Small intestine (tissue), 7 donors: ENCODE measurements around the gene DEXI. TPM values are rescaled to one million over a fixed set of nuclear protein-coding genes. Genes with fewer than 3 reads are reported as not detected.

Source experiments
- DNase-seq, 2 donors: peaks; one replicate each; pipeline versions ENCODE4 v3.0.0 to v3.0.0-alpha.2; 2013
- FAIRE-seq: peaks from 2 replicates; lab custom pipeline; 2012; peaks lifted over from hg19 to GRCh38; lab: Jason Lieb, UNC
- H3K27ac ChIP-seq, 3 donors: one replicate each; pipeline ENCODE4 v1.5.1; 2013; ENCODE audit warnings: low read length in 2 of 3, mild to moderate bottlenecking in 2 of 3, control low read depth in 1 of 3, inconsistent platforms in 1 of 3, low read depth in 1 of 3, moderate library complexity in 1 of 3
- H3K27me3 ChIP-seq, 3 donors: one replicate each; pipeline ENCODE4 v1.6.1; 2013; ENCODE audit warnings: low read length in 3 of 3, inconsistent platforms in 1 of 3; ENCODE audit not compliant: control insufficient read depth in 3 of 3, insufficient read depth in 3 of 3
- H3K36me3 ChIP-seq, 3 donors: one replicate each; pipeline ENCODE4 v1.6.1; 2013; ENCODE audit warnings: low read length in 3 of 3, inconsistent platforms in 1 of 3, low read depth in 1 of 3, mild to moderate bottlenecking in 1 of 3, moderate library complexity in 1 of 3; ENCODE audit not compliant: control insufficient read depth in 3 of 3, insufficient read depth in 2 of 3
- H3K4me1 ChIP-seq, 3 donors: one replicate each; pipeline ENCODE4 v1.6.1; 2013; ENCODE audit warnings: low read length in 2 of 3, inconsistent platforms in 1 of 3, low read depth in 1 of 3, mild to moderate bottlenecking in 1 of 3, moderate library complexity in 1 of 3; ENCODE audit not compliant: control insufficient read depth in 3 of 3, insufficient read depth in 2 of 3
- H3K4me3 ChIP-seq, 3 donors: one replicate each; pipeline ENCODE4 v1.5.1; 2013; ENCODE audit warnings: low read length in 3 of 3, control low read depth in 1 of 3, inconsistent platforms in 1 of 3, low read depth in 1 of 3, mild to moderate bottlenecking in 1 of 3, moderate library complexity in 1 of 3
- H3K9me3 ChIP-seq, 2 donors: one replicate each; pipeline ENCODE4 v1.6.1; 2013; ENCODE audit warnings: low read depth in 1 of 2, low read length in 1 of 2; ENCODE audit not compliant: control insufficient read depth in 2 of 2, insufficient read depth in 1 of 2
- WGBS, 3 donors: extraction: QIAGEN DNeasy Blood & Tissue Kit; methylation state at CpG; one replicate each; pipeline ENCODE4 v1.1.7; 2013; 5-methylcytosine and 5-hydroxymethylcytosine counted together
- polyA plus RNA-seq, 4 donors: library from polyadenylated mRNA; stranded (reverse) in 3 of 4; unstranded in 1 of 4; fragments of 200-250 nt in 3 of 4; fragments of 120-200 nt in 1 of 4; gene quantifications; one replicate each; pipeline versions ENCODE4 v1.2.1 to v1.2.3, GENCODE V29; 2013
- donor health status: healthy with polysubstance abuse.
- donor health status: control.
- donor health status: control.
- donor health status: Bipolar disorder and iron deficiency.
- donor health status: healthy.

DEXI gene
- polyA plus RNA-seq, 4 donors: 23.0 to 31.9 (median 26.3) TPM

- Histone ChIP-seq H3K27ac (no peak overlapping the region), H3K27me3 (no peaks in the 10 kb centered on the region), H3K4me1 (peaks cover 0 to 4% (median 0%) of the 10 kb centered on the region in 3 donors), H3K9me3 (no peaks in the 10 kb centered on the region), H3K36me3 (peaks cover 4 to 54% (median 7%) of the 10 kb centered on the region in 3 donors), H3K4me3 (no peak overlapping the region)
- DNase-seq (no peak), FAIRE-seq (no peak)
- 78 to 90% (median 87%) methylated on average over 10 of the region's 10 CpGs for WGBS, 3 donors
Measured at GRCh38 chr16:10923146-10923649, 19.1 kb downstream of the DEXI start.

- no peak for DNase-seq
- no peak for FAIRE-seq
- no peaks in the 10 kb centered on the region for H3K9me3 ChIP-seq
- no peaks in the 10 kb centered on the region for H3K27me3 ChIP-seq
- H3K4me3 ChIP-seq: no peak overlapping the region
- H3K36me3 ChIP-seq: peaks cover 2 to 48% (median 7%) of the 10 kb centered on the region in 3 donors
- 79 to 81% (median 80%) methylated on average over 14 of the region's 14 CpGs for WGBS, 3 donors
- peaks cover 0 to 4% (median 0%) of the 10 kb centered on the region in 3 donors for H3K4me1 ChIP-seq
- H3K27ac ChIP-seq: no peak overlapping the region
Measured at GRCh38 chr16:10922328-10923145, 19.7 kb downstream of the DEXI start.

GRCh38 chr16:10921536-10922327 is 20.5 kb downstream of the DEXI start:
- no peak for FAIRE-seq
- peaks cover 0 to 4% (median under 1%) of the 10 kb centered on the region in 3 donors for H3K4me1 ChIP-seq
- H3K4me3 ChIP-seq: no peak overlapping the region
- 78 to 85% (median 83%) methylated on average over 10 of the region's 10 CpGs for WGBS, 3 donors
- H3K27ac ChIP-seq: no peak overlapping the region
- no peaks in the 10 kb centered on the region for H3K27me3 ChIP-seq
- no peaks in the 10 kb centered on the region for H3K9me3 ChIP-seq
- DNase-seq: no peak
- H3K36me3 ChIP-seq: peaks cover 0 to 40% (median 5%) of the 10 kb centered on the region in 3 donors

- peaks cover 0 to 8% (median 4%) of the 10 kb centered on the region in 3 donors for H3K4me1 ChIP-seq
- no peak overlapping the region for H3K27ac ChIP-seq
- 79 to 89% (median 86%) methylated on average over 15 of the region's 15 CpGs for WGBS, 3 donors
- FAIRE-seq (no peak), DNase-seq (no peak)
- H3K9me3 ChIP-seq: no peaks in the 10 kb centered on the region
- no peaks in the 10 kb centered on the region for H3K27me3 ChIP-seq
- H3K4me3 ChIP-seq: no peak overlapping the region
- H3K36me3 ChIP-seq: peaks cover 0 to 35% (median 5%) of the 10 kb centered on the region in 3 donors
Measured at GRCh38 chr16:10920726-10921427, 21.4 kb downstream of the DEXI start.

- DNase-seq (no peak), FAIRE-seq (no peak)
- Histone ChIP-seq H3K4me1 (peaks cover 0 to 14% (median 4%) of the 10 kb centered on the region in 3 donors), H3K36me3 (peaks cover 0 to 20% (median 3%) of the 10 kb centered on the region in 3 donors), H3K9me3 (no peaks in the 10 kb centered on the region), H3K4me3 (no peak overlapping the region), H3K27me3 (no peaks in the 10 kb centered on the region), H3K27ac (no peak overlapping the region)
- 59 to 71% (median 62%) methylated on average over 7 of the region's 7 CpGs for WGBS, 3 donors
Measured at GRCh38 chr16:10919003-10919351, 23.3 kb downstream of the DEXI start.

- Histone ChIP-seq H3K4me3 (no peak overlapping the region), H3K27me3 (no peaks in the 10 kb centered on the region), H3K4me1 (peaks cover 0 to 14% (median 4%) of the 10 kb centered on the region in 3 donors), H3K9me3 (no peaks in the 10 kb centered on the region), H3K36me3 (peaks cover 0 to 16% (median 3%) of the 10 kb centered on the region in 3 donors), H3K27ac (peak overlapping the region in 1 of 3 donors; percentile 29)
- FAIRE-seq (no peak), DNase-seq (peak; percentile 89 to 94)
- 44 to 60% (median 53%) methylated on average over 21 of the region's 21 CpGs for WGBS, 3 donors
Measured at GRCh38 chr16:10918294-10919002, 23.8 kb downstream of the DEXI start.

- no peak overlapping the region for H3K4me3 ChIP-seq
- FAIRE-seq (no peak), DNase-seq (peak in 1 of 2 donors; percentile 15)
- H3K27me3 ChIP-seq: no peaks in the 10 kb centered on the region
- H3K36me3 ChIP-seq: peaks cover 0 to 5% (median 0%) of the 10 kb centered on the region in 3 donors
- peaks cover 0 to 14% (median 3%) of the 10 kb centered on the region in 3 donors for H3K4me1 ChIP-seq
- H3K9me3 ChIP-seq: no peaks in the 10 kb centered on the region
- H3K27ac ChIP-seq: peak overlapping the region in 2 of 3 donors; percentile 38 to 74
- WGBS, 3 donors: 61 to 64% (median 63%) methylated on average over 3 of the region's 3 CpGs
Measured at GRCh38 chr16:10916534-10916933, 25.7 kb downstream of the DEXI start.
